Kidney epithelial cell (primary cell): Measurements from ENCODE around the gene PRSS36. TPM values are rescaled to one million over a fixed set of nuclear protein-coding genes. Genes with fewer than 3 reads are reported as not detected.

Source experiments
- DNase-seq: peaks from one replicate; pipeline ENCODE4 v3.0.0-alpha.2; 2010; ENCODE audit warnings: low read depth
- H3K27me3 ChIP-seq: 2 replicates; pipeline ENCODE4 v1.6.0; 2011; ENCODE audit warnings: low read length; ENCODE audit not compliant: control insufficient read depth, insufficient read depth
- H3K36me3 ChIP-seq: 2 replicates; pipeline ENCODE4 v1.5.1; 2011; ENCODE audit warnings: low read length; ENCODE audit not compliant: control insufficient read depth, insufficient read depth
- H3K4me3 ChIP-seq: 2 replicates; pipeline ENCODE4 v1.5.1; 2011; ENCODE audit warnings: low read depth, mild to moderate bottlenecking, control low read depth, low read length
- total RNA-seq: library from RNA; depleted of rRNA; stranded (reverse); fragments of >200 nt; gene quantifications from 2 replicates; pipeline ENCODE4 v1.2.3, GENCODE V29; 2015
- TF ChIP-seq, protein P1 (sequence below): IDR thresholded peaks from 2 replicates; pipeline ENCODE4 v1.5.1; 2011; ENCODE audit warnings: mild to moderate bottlenecking, moderate library complexity, low read length, control low read depth, inconsistent platforms; ENCODE audit not compliant: insufficient read depth, poor library complexity, severe bottlenecking

The PRSS36 gene
- total RNA-seq, 1 donor from 2014 or later: 1.5 TPM

DNA sequence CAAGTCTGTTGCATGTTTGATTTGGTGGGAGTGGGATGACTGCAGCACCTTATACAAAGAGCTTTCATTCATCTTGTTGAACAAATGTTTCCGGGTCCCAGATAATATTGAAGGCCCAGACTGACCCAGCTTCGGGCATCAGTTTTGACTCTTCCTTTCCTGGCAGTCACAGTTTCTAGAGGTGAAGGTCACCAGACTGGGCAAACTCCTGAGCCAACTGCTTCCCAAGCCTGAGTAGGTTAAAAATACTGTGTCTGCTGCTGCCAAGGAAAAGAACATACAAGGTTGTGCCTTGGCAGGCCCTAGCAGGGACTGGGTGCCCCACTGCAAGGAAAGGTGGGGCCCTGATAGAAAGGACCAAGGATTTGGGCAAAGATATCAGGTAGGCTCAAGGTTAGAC lies 37.2 kb downstream of the PRSS36 start:
- Histone ChIP-seq H3K36me3 (peaks cover 2% of the 10 kb centered on the region), H3K27me3 (no peaks in the 10 kb centered on the region), H3K4me3 (no peak overlapping the region)
- DNase-seq: no peak
- TF ChIP-seq, protein P1, sequence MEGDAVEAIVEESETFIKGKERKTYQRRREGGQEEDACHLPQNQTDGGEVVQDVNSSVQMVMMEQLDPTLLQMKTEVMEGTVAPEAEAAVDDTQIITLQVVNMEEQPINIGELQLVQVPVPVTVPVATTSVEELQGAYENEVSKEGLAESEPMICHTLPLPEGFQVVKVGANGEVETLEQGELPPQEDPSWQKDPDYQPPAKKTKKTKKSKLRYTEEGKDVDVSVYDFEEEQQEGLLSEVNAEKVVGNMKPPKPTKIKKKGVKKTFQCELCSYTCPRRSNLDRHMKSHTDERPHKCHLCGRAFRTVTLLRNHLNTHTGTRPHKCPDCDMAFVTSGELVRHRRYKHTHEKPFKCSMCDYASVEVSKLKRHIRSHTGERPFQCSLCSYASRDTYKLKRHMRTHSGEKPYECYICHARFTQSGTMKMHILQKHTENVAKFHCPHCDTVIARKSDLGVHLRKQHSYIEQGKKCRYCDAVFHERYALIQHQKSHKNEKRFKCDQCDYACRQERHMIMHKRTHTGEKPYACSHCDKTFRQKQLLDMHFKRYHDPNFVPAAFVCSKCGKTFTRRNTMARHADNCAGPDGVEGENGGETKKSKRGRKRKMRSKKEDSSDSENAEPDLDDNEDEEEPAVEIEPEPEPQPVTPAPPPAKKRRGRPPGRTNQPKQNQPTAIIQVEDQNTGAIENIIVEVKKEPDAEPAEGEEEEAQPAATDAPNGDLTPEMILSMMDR: no peak

DNA sequence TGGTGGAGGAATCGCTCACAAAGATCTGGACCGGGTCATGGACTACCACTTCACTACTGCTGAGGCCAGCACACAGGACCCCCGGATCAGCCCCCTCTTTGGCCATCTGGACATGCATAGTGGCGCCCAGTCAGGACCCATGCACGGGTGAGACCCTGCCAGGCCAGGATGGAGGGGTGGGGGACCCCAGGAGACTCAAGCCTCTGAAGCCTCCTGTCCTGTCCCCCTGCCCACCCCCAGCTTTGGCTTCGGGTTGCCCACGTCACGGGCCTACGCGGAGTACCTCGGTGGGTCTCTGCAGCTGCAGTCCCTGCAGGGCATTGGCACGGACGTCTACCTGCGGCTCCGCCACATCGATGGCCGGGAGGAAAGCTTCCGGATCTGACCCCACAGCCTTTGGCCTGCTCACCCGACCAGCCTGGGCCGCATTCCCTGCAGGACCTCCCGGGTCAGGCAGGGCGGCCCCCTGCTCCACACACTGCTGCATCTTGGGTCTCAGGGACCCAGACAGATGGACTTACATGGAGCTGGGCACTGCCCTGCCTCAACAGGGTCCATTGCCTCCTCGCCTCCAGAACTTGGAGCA lies 37.9 kb downstream of the PRSS36 start:
- Histone ChIP-seq H3K4me3 (no peak overlapping the region), H3K36me3 (peaks cover 2% of the 10 kb centered on the region), H3K27me3 (no peaks in the 10 kb centered on the region)
- DNase-seq: no peak
- TF ChIP-seq, protein P1: no peak

DNA sequence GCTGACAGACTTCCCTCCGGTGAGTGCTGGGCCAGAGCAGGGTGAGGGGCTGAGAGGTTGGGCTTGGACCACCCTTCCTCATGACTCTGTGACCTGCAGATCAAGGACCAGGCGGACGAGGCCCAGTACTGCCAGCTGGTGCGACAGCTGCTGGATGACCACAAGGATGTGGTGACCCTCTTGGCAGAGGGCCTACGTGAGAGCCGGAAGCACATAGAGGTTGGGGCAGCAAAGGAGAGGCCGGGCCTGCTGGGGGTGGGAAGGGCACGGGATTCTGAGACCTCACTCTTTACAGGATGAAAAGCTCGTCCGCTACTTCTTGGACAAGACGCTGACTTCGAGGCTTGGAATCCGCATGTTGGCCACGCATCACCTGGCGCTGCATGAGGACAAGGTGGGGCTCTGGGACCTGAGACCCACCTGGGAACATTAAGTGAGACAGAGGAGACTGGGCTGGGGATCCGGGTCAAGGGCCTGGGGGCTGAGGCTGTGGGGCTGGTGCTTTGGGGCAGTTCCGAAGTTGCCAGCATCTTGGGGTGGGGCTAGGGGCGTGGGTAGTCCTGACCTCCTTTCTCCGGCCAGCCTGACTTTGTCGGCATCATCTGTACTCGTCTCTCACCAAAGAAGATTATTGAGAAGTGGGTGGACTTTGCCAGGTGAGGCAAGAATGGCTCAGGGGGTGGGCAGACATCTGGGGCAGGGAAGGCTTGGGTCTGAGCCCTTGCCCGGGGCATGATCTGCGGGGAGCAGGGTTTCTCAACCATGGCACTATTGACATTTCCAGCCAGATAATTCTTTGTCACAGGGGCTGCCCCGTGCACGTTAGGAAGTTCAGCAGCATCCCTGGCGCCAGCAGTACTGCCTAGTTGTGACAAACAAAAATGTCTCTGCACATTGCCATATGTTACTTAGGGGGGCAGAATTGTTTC lies 39.5 kb downstream of the PRSS36 start:
- H3K27me3 ChIP-seq: no peaks in the 10 kb centered on the region
- no peak for DNase-seq
- H3K4me3 ChIP-seq: no peak overlapping the region
- TF ChIP-seq, protein P1: no peak
- H3K36me3 ChIP-seq: peaks cover 2% of the 10 kb centered on the region

DNA sequence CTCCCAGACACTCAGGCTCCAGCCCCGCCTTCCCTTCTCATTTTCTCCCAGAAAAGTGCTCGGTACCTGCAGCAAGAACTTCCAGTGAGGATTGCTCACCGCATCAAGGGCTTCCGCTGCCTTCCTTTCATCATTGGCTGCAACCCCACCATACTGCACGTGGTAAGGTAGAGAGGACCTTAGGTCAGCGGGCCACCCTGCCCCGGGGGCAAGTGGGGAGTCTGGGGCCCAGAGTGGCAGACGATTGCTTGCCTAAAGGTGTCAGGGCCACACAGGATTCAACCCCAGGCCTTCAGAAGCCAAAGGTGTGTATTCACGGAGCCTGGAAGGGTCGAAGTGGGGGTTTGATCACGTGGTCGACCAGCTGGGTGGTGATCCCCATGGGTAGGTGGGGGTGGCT lies 40.2 kb downstream of the PRSS36 start:
- TF ChIP-seq, protein P1: no peak

DNA sequence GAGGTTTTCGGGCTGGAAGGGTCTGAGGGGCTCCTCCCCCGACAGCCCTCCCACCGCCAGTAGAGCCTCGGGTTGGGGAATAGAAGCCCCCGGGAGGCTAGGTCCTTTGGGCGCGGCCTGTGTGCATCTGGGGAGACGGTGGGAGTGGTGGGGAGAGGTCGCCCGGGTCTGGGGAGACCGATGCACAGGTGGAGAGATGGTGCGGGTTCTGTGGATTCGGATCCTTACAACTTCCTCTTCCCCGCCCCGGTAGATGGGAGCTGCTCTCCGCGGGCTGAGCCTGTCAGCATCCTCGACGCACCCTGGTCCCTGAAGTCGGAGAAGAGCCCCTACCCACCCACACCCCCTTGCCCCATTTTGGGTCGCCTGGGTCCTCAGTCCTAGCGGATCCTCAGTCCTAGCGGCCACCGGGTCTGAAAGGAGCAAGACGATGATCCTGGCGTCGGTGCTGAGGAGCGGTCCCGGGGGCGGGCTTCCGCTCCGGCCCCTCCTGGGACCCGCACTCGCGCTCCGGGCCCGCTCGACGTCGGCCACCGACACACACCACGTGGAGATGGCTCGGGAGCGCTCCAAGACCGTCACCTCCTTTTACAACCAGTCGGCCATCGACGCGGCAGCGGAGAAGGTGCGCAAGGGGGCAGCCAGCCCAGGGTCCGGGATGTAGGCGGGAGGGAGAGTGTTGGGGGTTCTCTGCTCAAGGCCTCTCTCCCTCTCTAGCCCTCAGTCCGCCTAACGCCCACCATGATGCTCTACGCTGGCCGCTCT lies 40.9 kb downstream of the PRSS36 start:
- DNase-seq: no peak
- Histone ChIP-seq H3K36me3 (peaks cover 2% of the 10 kb centered on the region), H3K4me3 (peak overlapping the region; percentile 98), H3K27me3 (no peaks in the 10 kb centered on the region)
- TF ChIP-seq, protein P1: no peak

More for the DNA sequence above, 40.2 kb downstream of the PRSS36 start:
- Histone ChIP-seq H3K36me3 (peaks cover 2% of the 10 kb centered on the region), H3K4me3 (no peak overlapping the region), H3K27me3 (no peaks in the 10 kb centered on the region)
- DNase-seq: no peak
